ENCODE results near the gene AVL9.
"Not testable (repeated sequence)": the region's sequence is repeated elsewhere in the genome, so short reads cannot be mapped to it uniquely, and the experiment has no call there.

Gene AVL9

DNA sequence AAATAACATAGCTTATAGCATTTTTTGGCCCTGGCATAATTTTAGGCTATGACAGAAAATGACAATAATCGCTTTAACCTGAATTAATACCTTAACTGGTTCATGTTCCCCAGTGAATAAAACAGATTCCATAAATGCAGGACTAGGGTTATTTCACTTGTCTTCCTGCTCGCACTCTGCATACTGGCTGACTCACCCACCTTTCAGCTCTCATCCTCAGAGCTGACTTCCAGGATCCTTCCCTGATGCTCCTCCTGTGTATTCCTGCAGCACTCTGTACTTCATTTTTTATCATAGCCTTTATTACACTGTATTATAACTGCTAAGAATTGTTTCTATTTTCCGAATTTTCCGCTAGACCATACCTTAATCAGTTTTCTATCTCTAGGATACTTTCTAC is 123.7 kb downstream of the AVL9 start:
- Histone ChIP-seq H4K8ac (ENCODE audit: low read length) (no peak overlapping the region), H3K27me3 (ENCODE audit: control insufficient read depth in 1 of 2, insufficient read depth in 1 of 2, low read length in 2 of 2) (no peaks in the 10 kb centered on the region), H4K91ac (ENCODE audit: low read length) (no peak overlapping the region), H2AK5ac (ENCODE audit: low read length, severe bottlenecking) (no peak overlapping the region), H2BK5ac (ENCODE audit: low read depth, low read length, poor library complexity, severe bottlenecking) (no peak overlapping the region), H3K4ac (ENCODE audit: low read depth in 1 of 2, low read length in 2 of 2) (no peak overlapping the region), H3K9ac (ENCODE audit: low read length) (no peak overlapping the region), H3K4me2 (ENCODE audit: low read length, poor library complexity, severe bottlenecking) (no peak overlapping the region), H3K23ac (ENCODE audit: low read length in 2 of 2) (no peak overlapping the region), H3K27ac (ENCODE audit: low read length, poor library complexity, severe bottlenecking) (no peak overlapping the region), H3K79me1 (replicated peaks; ENCODE audit: low read length, poor library complexity, severe bottlenecking) (peaks cover 2% of the 10 kb centered on the region), H3K9me3 (ENCODE audit: control insufficient read depth, low read length) (no peaks in the 10 kb centered on the region), H3K18ac (ENCODE audit: low read depth in 1 of 2, low read length in 2 of 2) (no peak overlapping the region), H2AFZ (ENCODE audit: low read depth, low read length) (no peak overlapping the region), H3K36me3 (ENCODE audit: control insufficient read depth in 1 of 2, insufficient read depth in 2 of 2, low read depth in 1 of 2, low read length in 2 of 2) (no peaks in the 10 kb centered on the region), H2BK120ac (ENCODE audit: low read depth, low read length) (no peak overlapping the region), H3K14ac (ENCODE audit: low read length in 2 of 2) (no peak overlapping the region), H3K4me3 (ENCODE audit: insufficient read depth in 1 of 2, low read depth in 1 of 2, low read length in 2 of 2) (no peak overlapping the region), H2BK12ac (ENCODE audit: low read length in 2 of 2) (no peak overlapping the region), H3K4me1 (ENCODE audit: control insufficient read depth, insufficient read depth, low read depth, low read length) (no peaks in the 10 kb centered on the region), H2BK15ac (ENCODE audit: low read depth, poor library complexity, severe bottlenecking) (no peak overlapping the region)
- WGBS: 75% methylated on average over 2 of the region's 4 CpGs
- DNase-seq: no peak

DNA sequence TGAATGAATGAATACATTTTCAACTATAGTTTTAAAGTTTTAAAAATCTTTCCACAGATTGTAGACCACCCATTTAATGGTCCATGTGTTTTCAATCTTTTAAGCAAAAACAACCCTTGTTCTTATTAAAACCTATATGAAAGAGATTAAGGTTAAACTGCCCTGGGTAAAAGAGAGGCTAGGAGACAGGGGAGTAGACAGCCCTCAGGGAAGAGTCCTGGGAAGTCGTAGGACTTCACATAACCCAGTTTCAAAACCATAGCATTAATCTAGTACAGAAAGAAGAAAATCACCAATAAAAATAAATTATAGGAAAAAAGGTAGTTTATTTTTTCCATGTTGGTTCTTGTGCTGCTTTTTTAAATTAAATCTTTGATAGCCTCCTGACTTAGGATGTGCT is 124.1 kb downstream of the AVL9 start:
- not testable (repeated sequence) for H2BK15ac ChIP-seq (ENCODE audit: low read depth, poor library complexity, severe bottlenecking); H3K9me3 ChIP-seq (ENCODE audit: control insufficient read depth, low read length); H4K8ac ChIP-seq (ENCODE audit: low read length); DNase-seq; H3K4ac ChIP-seq (ENCODE audit: low read depth in 1 of 2, low read length in 2 of 2); H3K27ac ChIP-seq (ENCODE audit: low read length, poor library complexity, severe bottlenecking); H3K4me2 ChIP-seq (ENCODE audit: low read length, poor library complexity, severe bottlenecking); H3K79me1 ChIP-seq (replicated peaks; ENCODE audit: low read length, poor library complexity, severe bottlenecking); H4K91ac ChIP-seq (ENCODE audit: low read length); H3K14ac ChIP-seq (ENCODE audit: low read length in 2 of 2); H3K18ac ChIP-seq (ENCODE audit: low read depth in 1 of 2, low read length in 2 of 2); H3K23ac ChIP-seq (ENCODE audit: low read length in 2 of 2); H2BK12ac ChIP-seq (ENCODE audit: low read length in 2 of 2); H3K36me3 ChIP-seq (ENCODE audit: control insufficient read depth in 1 of 2, insufficient read depth in 2 of 2, low read depth in 1 of 2, low read length in 2 of 2); H3K4me3 ChIP-seq (ENCODE audit: insufficient read depth in 1 of 2, low read depth in 1 of 2, low read length in 2 of 2); H3K27me3 ChIP-seq (ENCODE audit: control insufficient read depth in 1 of 2, insufficient read depth in 1 of 2, low read length in 2 of 2); H3K9ac ChIP-seq (ENCODE audit: low read length); H2BK5ac ChIP-seq (ENCODE audit: low read depth, low read length, poor library complexity, severe bottlenecking); H2BK120ac ChIP-seq (ENCODE audit: low read depth, low read length); H2AK5ac ChIP-seq (ENCODE audit: low read length, severe bottlenecking); H2AFZ ChIP-seq (ENCODE audit: low read depth, low read length); H3K4me1 ChIP-seq (ENCODE audit: control insufficient read depth, insufficient read depth, low read depth, low read length)
- no CpG with 5 or more reads among the region's 1 CpG for WGBS

DNA sequence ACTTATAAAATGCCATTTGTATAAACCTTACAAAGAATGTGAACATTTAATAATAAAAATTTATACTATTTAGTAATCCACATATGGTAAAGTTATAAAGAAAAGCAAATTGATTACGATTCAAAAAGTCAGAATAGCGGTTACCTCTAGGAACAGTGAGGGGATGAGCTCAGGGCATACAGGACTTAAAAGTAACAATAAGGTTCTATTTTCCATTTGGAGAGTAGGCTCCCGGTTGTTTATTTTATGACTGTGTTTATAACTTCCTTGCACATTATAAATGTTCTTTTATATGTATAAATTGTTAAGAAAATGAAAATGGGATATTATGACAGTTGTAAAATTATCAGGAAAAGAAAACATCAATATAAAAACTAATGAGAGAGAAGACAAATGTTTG is 135.7 kb downstream of the AVL9 start:
- no peak overlapping the region for H4K91ac ChIP-seq (ENCODE audit: low read length)
- no peaks in the 10 kb centered on the region for H3K79me1 ChIP-seq (replicated peaks; ENCODE audit: low read length, poor library complexity, severe bottlenecking)
- H3K23ac ChIP-seq (ENCODE audit: low read length in 2 of 2): no peak overlapping the region
- no peak overlapping the region for H2BK12ac ChIP-seq (ENCODE audit: low read length in 2 of 2)
- no peaks in the 10 kb centered on the region for H3K9me3 ChIP-seq (ENCODE audit: control insufficient read depth, low read length)
- no peaks in the 10 kb centered on the region for H3K27me3 ChIP-seq (ENCODE audit: control insufficient read depth in 1 of 2, insufficient read depth in 1 of 2, low read length in 2 of 2)
- no peak overlapping the region for H3K27ac ChIP-seq (ENCODE audit: low read length, poor library complexity, severe bottlenecking)
- no peak for DNase-seq
- H3K4me3 ChIP-seq (ENCODE audit: insufficient read depth in 1 of 2, low read depth in 1 of 2, low read length in 2 of 2): no peak overlapping the region
- H3K36me3 ChIP-seq (ENCODE audit: control insufficient read depth in 1 of 2, insufficient read depth in 2 of 2, low read depth in 1 of 2, low read length in 2 of 2): no peaks in the 10 kb centered on the region
- no peak overlapping the region for H2BK15ac ChIP-seq (ENCODE audit: low read depth, poor library complexity, severe bottlenecking)
- 94% methylated on average over 2 of the region's 3 CpGs for WGBS
- H3K4ac ChIP-seq (ENCODE audit: low read depth in 1 of 2, low read length in 2 of 2): no peak overlapping the region
- no peak overlapping the region for H3K4me2 ChIP-seq (ENCODE audit: low read length, poor library complexity, severe bottlenecking)
- no peak overlapping the region for H3K9ac ChIP-seq (ENCODE audit: low read length)
- no peak overlapping the region for H3K18ac ChIP-seq (ENCODE audit: low read depth in 1 of 2, low read length in 2 of 2)
- no peak overlapping the region for H2BK5ac ChIP-seq (ENCODE audit: low read depth, low read length, poor library complexity, severe bottlenecking)
- H3K4me1 ChIP-seq (ENCODE audit: control insufficient read depth, insufficient read depth, low read depth, low read length): no peaks in the 10 kb centered on the region
- H2AFZ ChIP-seq (ENCODE audit: low read depth, low read length): no peak overlapping the region
- no peak overlapping the region for H2AK5ac ChIP-seq (ENCODE audit: low read length, severe bottlenecking)
- H3K14ac ChIP-seq (ENCODE audit: low read length in 2 of 2): no peak overlapping the region
- H4K8ac ChIP-seq (ENCODE audit: low read length): no peak overlapping the region
- H2BK120ac ChIP-seq (ENCODE audit: low read depth, low read length): no peak overlapping the region

DNA sequence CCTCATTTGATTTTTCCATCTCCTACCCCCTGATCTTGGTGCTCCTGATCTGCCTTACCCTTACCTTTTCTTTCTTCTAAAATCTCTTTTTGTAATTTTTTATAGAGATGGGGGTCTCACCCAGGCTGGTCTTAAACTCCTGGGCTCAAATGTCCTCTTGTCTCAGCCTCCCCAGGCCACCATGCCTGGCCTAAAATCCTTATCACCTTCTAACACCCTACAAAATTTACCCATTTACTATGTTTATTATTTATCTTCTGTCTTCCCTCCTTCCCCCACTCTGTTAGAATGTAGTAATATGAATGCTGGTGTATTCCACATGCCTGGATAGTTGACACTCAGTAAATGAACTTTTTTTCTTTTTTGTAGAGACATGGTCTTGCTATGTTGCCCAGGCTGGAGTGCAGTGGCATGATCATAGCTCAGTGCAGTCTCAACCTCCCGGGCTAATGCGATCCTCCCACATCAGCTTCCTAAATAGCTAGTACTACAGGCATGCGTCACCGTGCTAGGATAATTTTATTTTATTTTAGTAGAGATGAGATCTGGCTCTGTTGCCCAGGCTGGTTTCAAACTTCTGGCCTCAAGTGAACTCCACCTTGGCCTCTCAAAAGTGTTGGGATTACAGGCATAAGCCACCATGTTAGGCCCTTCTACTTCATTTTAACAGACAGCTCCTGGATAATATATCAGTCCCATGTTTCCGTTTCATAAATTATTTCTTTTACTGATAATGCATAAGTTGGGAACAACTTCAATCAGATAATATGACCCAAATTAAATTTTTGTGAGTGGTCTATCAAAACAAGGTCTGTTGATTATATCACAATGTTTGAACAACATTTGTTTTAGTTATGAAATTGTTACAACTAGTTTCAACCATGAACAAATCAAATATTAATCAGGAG is 136.6 kb downstream of the AVL9 start:
- not testable (repeated sequence) for H3K23ac ChIP-seq (ENCODE audit: low read length in 2 of 2); H2AK5ac ChIP-seq (ENCODE audit: low read length, severe bottlenecking); H3K36me3 ChIP-seq (ENCODE audit: control insufficient read depth in 1 of 2, insufficient read depth in 2 of 2, low read depth in 1 of 2, low read length in 2 of 2); H2BK15ac ChIP-seq (ENCODE audit: low read depth, poor library complexity, severe bottlenecking); H4K8ac ChIP-seq (ENCODE audit: low read length); H3K18ac ChIP-seq (ENCODE audit: low read depth in 1 of 2, low read length in 2 of 2); DNase-seq; H2BK12ac ChIP-seq (ENCODE audit: low read length in 2 of 2); H3K4me2 ChIP-seq (ENCODE audit: low read length, poor library complexity, severe bottlenecking); H3K27ac ChIP-seq (ENCODE audit: low read length, poor library complexity, severe bottlenecking); H3K9ac ChIP-seq (ENCODE audit: low read length); H3K79me1 ChIP-seq (replicated peaks; ENCODE audit: low read length, poor library complexity, severe bottlenecking); H3K4ac ChIP-seq (ENCODE audit: low read depth in 1 of 2, low read length in 2 of 2); H3K4me1 ChIP-seq (ENCODE audit: control insufficient read depth, insufficient read depth, low read depth, low read length); H3K14ac ChIP-seq (ENCODE audit: low read length in 2 of 2); H2AFZ ChIP-seq (ENCODE audit: low read depth, low read length); H3K4me3 ChIP-seq (ENCODE audit: insufficient read depth in 1 of 2, low read depth in 1 of 2, low read length in 2 of 2); H3K9me3 ChIP-seq (ENCODE audit: control insufficient read depth, low read length); H2BK120ac ChIP-seq (ENCODE audit: low read depth, low read length); H3K27me3 ChIP-seq (ENCODE audit: control insufficient read depth in 1 of 2, insufficient read depth in 1 of 2, low read length in 2 of 2); H4K91ac ChIP-seq (ENCODE audit: low read length); H2BK5ac ChIP-seq (ENCODE audit: low read depth, low read length, poor library complexity, severe bottlenecking)
- no CpG with 5 or more reads among the region's 5 CpGs for WGBS

Data from mesenchymal stem cell (in vitro differentiated cells and primary cell).